ENCODE data around the gene GABRA5. TPM values are rescaled to one million over a fixed set of nuclear protein-coding genes. Genes with fewer than 3 reads are reported as not detected.

GABRA5 gene
- total RNA-seq, 2 donors from 2014 or later, result 3.8 to 4.4 TPM

DNA sequence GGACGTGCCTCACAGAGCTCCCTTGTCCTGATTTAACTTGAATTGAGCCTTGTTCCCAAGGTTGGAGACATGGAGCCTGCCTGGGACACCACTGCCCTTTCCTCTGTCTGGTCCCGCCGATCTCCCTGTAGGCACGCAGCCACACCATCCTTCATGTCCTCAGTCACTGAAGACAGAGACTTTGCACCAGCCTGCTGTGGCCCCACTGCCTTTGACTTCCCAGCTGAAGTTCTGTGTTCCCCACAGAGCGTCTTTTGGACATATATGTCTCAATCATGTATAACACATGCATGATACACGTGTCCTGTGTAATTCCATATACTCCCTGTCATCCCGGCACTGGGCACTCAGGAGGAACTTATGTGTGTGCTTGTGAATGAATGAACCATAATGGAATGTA lies 23.6 kb downstream of the GABRA5 start:
- peaks cover 9% of the 10 kb centered on the region for H3K4me1 Mint-ChIP-seq
- no peaks in the 10 kb centered on the region for H3K27me3 ChIP-seq (ENCODE audit: control insufficient read depth, insufficient read depth, low read length, poor library complexity, severe bottlenecking)

GRCh38 chr15:26890988-26891387 lies 24.1 kb downstream of the GABRA5 start:
- DNase-seq, result no peak
- H3K27ac Mint-ChIP-seq, result no peak overlapping the region
- peaks cover 9% of the 10 kb centered on the region for H3K4me1 Mint-ChIP-seq
- peaks cover 3% of the 10 kb centered on the region for H3K4me1 ChIP-seq (ENCODE audit: control insufficient read depth, insufficient read depth, low read length)
- H3K27me3 Mint-ChIP-seq (ENCODE audit: insufficient read depth), result peaks cover 1% of the 10 kb centered on the region
- H3K4me3 Mint-ChIP-seq, result no peak overlapping the region
- no peaks in the 10 kb centered on the region for H3K9me3 ChIP-seq (ENCODE audit: control insufficient read depth, low read length)
- no peaks in the 10 kb centered on the region for H3K36me3 ChIP-seq (ENCODE audit: control insufficient read depth, insufficient read depth, low read length)
- peaks cover 2% of the 10 kb centered on the region for H3K36me3 Mint-ChIP-seq (ENCODE audit: low read depth)
- no peak overlapping the region for H3K4me3 ChIP-seq (ENCODE audit: low read length)
- H3K9me3 Mint-ChIP-seq, result no peaks in the 10 kb centered on the region
- WGBS, 2 experiments (ENCODE audit: insufficient coverage in 1 of 2, insufficient read length in 1 of 2), result 80 to 86% methylated on average over 5 to 6 of the region's 6 CpGs
- no peak overlapping the region for H3K27ac ChIP-seq (ENCODE audit: low read depth, low read length)
- no peak overlapping the region for H3K9ac ChIP-seq (ENCODE audit: extremely low read depth, low read length, poor library complexity, severe bottlenecking)
- H3K27me3 ChIP-seq (ENCODE audit: control insufficient read depth, insufficient read depth, low read length, poor library complexity, severe bottlenecking), result no peaks in the 10 kb centered on the region
- TF ChIP-seq, protein P1, sequence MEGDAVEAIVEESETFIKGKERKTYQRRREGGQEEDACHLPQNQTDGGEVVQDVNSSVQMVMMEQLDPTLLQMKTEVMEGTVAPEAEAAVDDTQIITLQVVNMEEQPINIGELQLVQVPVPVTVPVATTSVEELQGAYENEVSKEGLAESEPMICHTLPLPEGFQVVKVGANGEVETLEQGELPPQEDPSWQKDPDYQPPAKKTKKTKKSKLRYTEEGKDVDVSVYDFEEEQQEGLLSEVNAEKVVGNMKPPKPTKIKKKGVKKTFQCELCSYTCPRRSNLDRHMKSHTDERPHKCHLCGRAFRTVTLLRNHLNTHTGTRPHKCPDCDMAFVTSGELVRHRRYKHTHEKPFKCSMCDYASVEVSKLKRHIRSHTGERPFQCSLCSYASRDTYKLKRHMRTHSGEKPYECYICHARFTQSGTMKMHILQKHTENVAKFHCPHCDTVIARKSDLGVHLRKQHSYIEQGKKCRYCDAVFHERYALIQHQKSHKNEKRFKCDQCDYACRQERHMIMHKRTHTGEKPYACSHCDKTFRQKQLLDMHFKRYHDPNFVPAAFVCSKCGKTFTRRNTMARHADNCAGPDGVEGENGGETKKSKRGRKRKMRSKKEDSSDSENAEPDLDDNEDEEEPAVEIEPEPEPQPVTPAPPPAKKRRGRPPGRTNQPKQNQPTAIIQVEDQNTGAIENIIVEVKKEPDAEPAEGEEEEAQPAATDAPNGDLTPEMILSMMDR (conservative IDR thresholded peaks at IDR 0.05), result no peak

More for the DNA sequence above, 23.6 kb downstream of the GABRA5 start:
- Histone ChIP-seq H3K36me3 (ENCODE audit: control insufficient read depth, insufficient read depth, low read length) (no peaks in the 10 kb centered on the region), H3K4me1 (ENCODE audit: control insufficient read depth, insufficient read depth, low read length) (peaks cover 3% of the 10 kb centered on the region), H3K9ac (ENCODE audit: extremely low read depth, low read length, poor library complexity, severe bottlenecking) (no peak overlapping the region), H3K27ac (ENCODE audit: low read depth, low read length) (no peak overlapping the region), H3K4me3 (ENCODE audit: low read length) (no peak overlapping the region), H3K9me3 (ENCODE audit: control insufficient read depth, low read length) (no peaks in the 10 kb centered on the region)
- TF ChIP-seq, protein P1 (conservative IDR thresholded peaks at IDR 0.05), result no peak
- Mint-ChIP-seq H3K27ac (no peak overlapping the region), H3K27me3 (ENCODE audit: insufficient read depth) (peaks cover 1% of the 10 kb centered on the region), H3K36me3 (ENCODE audit: low read depth) (peaks cover 2% of the 10 kb centered on the region), H3K4me3 (no peak overlapping the region), H3K9me3 (no peaks in the 10 kb centered on the region)
- WGBS, 2 experiments (ENCODE audit: insufficient coverage in 1 of 2, insufficient read length in 1 of 2), result 90 to 94% methylated on average over 5 to 7 of the region's 7 CpGs
- no peak for DNase-seq

- TF ChIP-seq, protein P1 (conservative IDR thresholded peaks at IDR 0.05), result peak; percentile 90
- Histone ChIP-seq H3K9me3 (ENCODE audit: control insufficient read depth, low read length) (no peaks in the 10 kb centered on the region), H3K36me3 (ENCODE audit: control insufficient read depth, insufficient read depth, low read length) (no peaks in the 10 kb centered on the region), H3K9ac (ENCODE audit: extremely low read depth, low read length, poor library complexity, severe bottlenecking) (no peak overlapping the region), H3K27me3 (ENCODE audit: control insufficient read depth, insufficient read depth, low read length, poor library complexity, severe bottlenecking) (no peaks in the 10 kb centered on the region), H3K4me3 (ENCODE audit: low read length) (no peak overlapping the region), H3K4me1 (ENCODE audit: control insufficient read depth, insufficient read depth, low read length) (no peaks in the 10 kb centered on the region), H3K27ac (ENCODE audit: low read depth, low read length) (no peak overlapping the region)
- H3K27ac Mint-ChIP-seq, result no peak overlapping the region
- H3K9me3 Mint-ChIP-seq, result no peaks in the 10 kb centered on the region
- DNase-seq, result peak; percentile 95
- peaks cover 5% of the 10 kb centered on the region for H3K4me1 Mint-ChIP-seq
- WGBS, 2 experiments (ENCODE audit: insufficient coverage in 1 of 2, insufficient read length in 1 of 2), result 65 to 67% methylated on average over 29 to 37 of the region's 37 CpGs
- peaks cover 1% of the 10 kb centered on the region for H3K27me3 Mint-ChIP-seq (ENCODE audit: insufficient read depth)
- H3K4me3 Mint-ChIP-seq, result peak overlapping the region; percentile 36
- H3K36me3 Mint-ChIP-seq (ENCODE audit: low read depth), result peaks cover 2% of the 10 kb centered on the region
Measured at GRCh38 chr15:26891448-26892181, 24.8 kb downstream of the GABRA5 start.

Measured in endodermal cell (in vitro differentiated cells).